PC-3 (cell line): Measurements from ENCODE around the gene CFAP53. TPM values are rescaled to one million over a fixed set of nuclear protein-coding genes. Genes with fewer than 3 reads are reported as not detected.
"Not testable (repeated sequence)": the region's sequence is repeated elsewhere in the genome, so short reads cannot be mapped to it uniquely, and the experiment has no call there.

Source experiments
- ATAC-seq: fragments of 200-7000 bp; cut with Tn5 transposase; 2 replicates; pipeline ENCODE4 v1.9.1; 2020; ENCODE audit warnings: mild to moderate bottlenecking, moderate library complexity
- BruUV-seq: library from RNA; stranded (reverse); fragments of 400-500 nt; replicated peaks from 2 replicates; lab custom pipeline; 2021; lab: Mats Ljungman, UMichigan
- CTCF ChIA-PET: fragments of 300-600 bp; sonication (Branson Sonifier 250); formaldehyde crosslinking; loops from one replicate; lab custom pipeline; 2022; ENCODE audit warnings: antibody characterized with exemption; lab: Charles Lee
- POLR2A ChIA-PET: fragments of 300-600 bp; sonication (Branson Sonifier 250); formaldehyde crosslinking; loops from one replicate; lab custom pipeline; 2022; ENCODE audit warnings: antibody characterized with exemption; ENCODE audit not compliant: unreplicated experiment; lab: Charles Lee
- DNase-seq: peaks from one replicate; pipeline ENCODE4 v3.0.0-alpha.2; 2015
- H2AFZ ChIP-seq: fragments of 300-600 bp; sonication (generic); 2 replicates; pipeline ENCODE4 v1.6.0; 2016; ENCODE audit warnings: antibody characterized with exemption, low read length
- H3F3A ChIP-seq: fragments of 300-600 bp; sonication (generic); one replicate; pipeline ENCODE4 v1.6.0; 2017; ENCODE audit warnings: antibody characterized with exemption, low read length, control low read depth, mild to moderate bottlenecking; ENCODE audit not compliant: unreplicated experiment
- H3K27ac ChIP-seq: fragments of 300-600 bp; sonication (generic); 2 replicates; pipeline ENCODE4 v1.5.1; 2016; ENCODE audit warnings: mild to moderate bottlenecking, low read length
- H3K27me3 ChIP-seq: fragments of 300-600 bp; sonication (generic); 2 replicates; pipeline ENCODE4 v1.6.1; 2016; ENCODE audit warnings: low read length, mixed read lengths
- H3K36me3 ChIP-seq: fragments of 300-600 bp; sonication (generic); 2 replicates; pipeline ENCODE4 v1.6.1; 2016; ENCODE audit warnings: low read depth, mixed run types, low read length, mixed read lengths
- H3K4me1 ChIP-seq: fragments of 300-600 bp; sonication (generic); 2 replicates; pipeline ENCODE4 v1.5.1; 2016; ENCODE audit warnings: low read length; ENCODE audit not compliant: insufficient read depth
- H3K4me2 ChIP-seq: fragments of 300-600 bp; sonication (generic); 2 replicates; pipeline ENCODE4 v1.6.0; 2016; ENCODE audit warnings: low read length
- H3K4me3 ChIP-seq: fragments of 300-600 bp; sonication (generic); 2 replicates; pipeline ENCODE4 v1.5.1; 2016; ENCODE audit warnings: mild to moderate bottlenecking, low read length, mixed read lengths
- H3K79me2 ChIP-seq: fragments of 300-600 bp; sonication (generic); 2 replicates; pipeline ENCODE4 v1.6.1; 2017; ENCODE audit warnings: low read length, mixed read lengths
- H3K9ac ChIP-seq: fragments of 300-600 bp; sonication (generic); 2 replicates; pipeline ENCODE4 v1.6.0; 2016; ENCODE audit warnings: mild to moderate bottlenecking, low read length
- H3K9me2 ChIP-seq: fragments of 300-600 bp; sonication (generic); replicated peaks from 2 replicates; pipeline ENCODE4 v1.6.1; 2016; ENCODE audit warnings: mixed run types, low read length, mixed read lengths
- H3K9me3 ChIP-seq: fragments of 300-600 bp; sonication (generic); 2 replicates; pipeline ENCODE4 v1.6.1; 2016; ENCODE audit warnings: low read length, mixed read lengths
- H4K20me1 ChIP-seq: fragments of 300-600 bp; sonication (generic); 2 replicates; pipeline ENCODE4 v1.6.1; 2016; ENCODE audit warnings: low read length, mixed read lengths
- EZH2 ChIP-seq: fragments of 300-600 bp; sonication (generic); IDR thresholded peaks from one replicate; pipeline ENCODE4 v1.6.1; 2017; ENCODE audit warnings: antibody characterized with exemption, mild to moderate bottlenecking, low read length; ENCODE audit not compliant: unreplicated experiment
- EZH2phosphoT487 ChIP-seq: fragments of 300-600 bp; sonication (generic); IDR thresholded peaks from 2 replicates; pipeline ENCODE4 v1.6.1; 2018; ENCODE audit warnings: mild to moderate bottlenecking, antibody characterized with exemption, low read length, borderline replicate concordance
- intact Hi-C: fragments of 100-400 bp; cut with micrococcal nuclease; formaldehyde crosslinking; loops from 2 replicates; pipeline ENCODE4 v1.9.0; 2023
- total RNA-seq: library from RNA; depleted of rRNA; stranded (reverse); fragments of >200 nt; gene quantifications from 2 replicates; pipeline ENCODE4 v1.2.3, GENCODE V29; 2014
- TF ChIP-seq, protein P1 (sequence below): fragments of 300-600 bp; sonication (generic); conservative IDR thresholded peaks from 2 replicates; pipeline ENCODE4 v1.5.1; 2017; ENCODE audit warnings: antibody characterized with exemption, low read depth, mild to moderate bottlenecking, low read length

Gene CFAP53
- total RNA-seq, 1 experiment from 2014 or later: not detected

DNA sequence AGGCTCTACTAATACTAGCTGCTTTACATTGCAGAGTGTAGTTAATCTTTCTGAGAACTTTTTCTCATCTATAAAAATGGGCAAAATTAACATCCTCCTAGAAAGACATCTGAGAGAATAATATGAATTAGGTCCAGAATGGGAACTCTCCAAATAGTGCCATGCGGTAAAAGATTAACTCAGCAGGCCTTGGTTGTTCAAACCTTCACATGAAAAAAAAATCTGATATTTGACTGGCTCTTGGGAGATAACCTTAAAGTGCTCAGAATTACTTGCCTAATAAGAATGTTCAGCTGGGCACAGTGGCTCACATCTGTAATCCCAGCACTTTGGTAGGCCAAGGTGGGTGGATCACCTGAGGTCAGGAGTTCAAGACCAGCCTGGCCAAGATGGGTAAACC lies 26.7 kb upstream of the CFAP53 start:
- H3K36me3 ChIP-seq: no peaks in the 10 kb centered on the region
- CTCF ChIA-PET: no interaction called here
- no peaks in the 10 kb centered on the region for H3K79me2 ChIP-seq
- POLR2A ChIA-PET: no interaction called here
- H3K9ac ChIP-seq: no peak overlapping the region
- no peak for TF ChIP-seq EZH2phosphoT487
- no peak for TF ChIP-seq EZH2
- TF ChIP-seq, protein P1, sequence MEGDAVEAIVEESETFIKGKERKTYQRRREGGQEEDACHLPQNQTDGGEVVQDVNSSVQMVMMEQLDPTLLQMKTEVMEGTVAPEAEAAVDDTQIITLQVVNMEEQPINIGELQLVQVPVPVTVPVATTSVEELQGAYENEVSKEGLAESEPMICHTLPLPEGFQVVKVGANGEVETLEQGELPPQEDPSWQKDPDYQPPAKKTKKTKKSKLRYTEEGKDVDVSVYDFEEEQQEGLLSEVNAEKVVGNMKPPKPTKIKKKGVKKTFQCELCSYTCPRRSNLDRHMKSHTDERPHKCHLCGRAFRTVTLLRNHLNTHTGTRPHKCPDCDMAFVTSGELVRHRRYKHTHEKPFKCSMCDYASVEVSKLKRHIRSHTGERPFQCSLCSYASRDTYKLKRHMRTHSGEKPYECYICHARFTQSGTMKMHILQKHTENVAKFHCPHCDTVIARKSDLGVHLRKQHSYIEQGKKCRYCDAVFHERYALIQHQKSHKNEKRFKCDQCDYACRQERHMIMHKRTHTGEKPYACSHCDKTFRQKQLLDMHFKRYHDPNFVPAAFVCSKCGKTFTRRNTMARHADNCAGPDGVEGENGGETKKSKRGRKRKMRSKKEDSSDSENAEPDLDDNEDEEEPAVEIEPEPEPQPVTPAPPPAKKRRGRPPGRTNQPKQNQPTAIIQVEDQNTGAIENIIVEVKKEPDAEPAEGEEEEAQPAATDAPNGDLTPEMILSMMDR: no peak
- H3K4me1 ChIP-seq: no peaks in the 10 kb centered on the region
- intact Hi-C loops: no loop called here
- no peaks in the 10 kb centered on the region for H3F3A ChIP-seq
- no TSS peak for BruUV-seq
- H3K4me2 ChIP-seq: no peak overlapping the region
- no peaks in the 10 kb centered on the region for H4K20me1 ChIP-seq
- H2AFZ ChIP-seq: no peak overlapping the region
- H3K9me3 ChIP-seq: no peaks in the 10 kb centered on the region
- ATAC-seq (no peak), DNase-seq (no peak)
- no peaks in the 10 kb centered on the region for H3K27me3 ChIP-seq
- no peak overlapping the region for H3K27ac ChIP-seq
- no peak overlapping the region for H3K4me3 ChIP-seq
- no peaks in the 10 kb centered on the region for H3K9me2 ChIP-seq

DNA sequence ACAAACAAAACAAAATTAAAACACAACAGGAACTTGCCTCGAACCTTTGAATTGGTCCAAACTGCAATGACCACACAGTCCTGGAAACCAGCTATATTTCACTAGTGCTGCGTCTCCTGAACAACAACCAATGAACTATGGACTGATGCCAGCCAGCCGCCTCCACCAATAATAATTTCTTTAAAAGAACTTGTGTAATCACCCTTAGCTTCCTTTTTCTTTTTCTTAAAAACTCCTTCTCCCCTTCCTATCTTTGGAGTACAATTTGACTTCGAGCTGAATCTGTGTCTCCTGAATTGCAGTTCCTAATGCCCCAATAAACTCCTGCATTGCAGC lies 22.8 kb upstream of the CFAP53 start:
- Histone ChIP-seq H3K4me1 (0 out of 2 replicates have a peak, but pooled peaks cover 6% of the 10 kb centered on the region), H3K79me2 (peaks cover 14% of the 10 kb centered on the region; the same call in 1 of the 2 replicates), H2AFZ (no peak overlapping the region), H4K20me1 (no peaks in the 10 kb centered on the region), H3K9me2 (no peaks in the 10 kb centered on the region), H3K4me2 (no peak overlapping the region), H3K27ac (no peak overlapping the region), H3K4me3 (no peak overlapping the region), H3K9ac (no peak overlapping the region), H3F3A (no peaks in the 10 kb centered on the region), H3K27me3 (no peaks in the 10 kb centered on the region), H3K9me3 (no peaks in the 10 kb centered on the region), H3K36me3 (no peaks in the 10 kb centered on the region)
- no TSS peak for BruUV-seq
- TF ChIP-seq EZH2 (no peak), EZH2phosphoT487 (no peak)
- TF ChIP-seq, protein P1: no peak
- ATAC-seq (no peak), DNase-seq (no peak)
- intact Hi-C loops: loop anchor here (5.0 kb wide), 2 partner anchors 68 to 88 kb away; partner anchors contain the start of gene SKA1
- ChIA-PET CTCF (no interaction called here), POLR2A (no interaction called here)

DNA sequence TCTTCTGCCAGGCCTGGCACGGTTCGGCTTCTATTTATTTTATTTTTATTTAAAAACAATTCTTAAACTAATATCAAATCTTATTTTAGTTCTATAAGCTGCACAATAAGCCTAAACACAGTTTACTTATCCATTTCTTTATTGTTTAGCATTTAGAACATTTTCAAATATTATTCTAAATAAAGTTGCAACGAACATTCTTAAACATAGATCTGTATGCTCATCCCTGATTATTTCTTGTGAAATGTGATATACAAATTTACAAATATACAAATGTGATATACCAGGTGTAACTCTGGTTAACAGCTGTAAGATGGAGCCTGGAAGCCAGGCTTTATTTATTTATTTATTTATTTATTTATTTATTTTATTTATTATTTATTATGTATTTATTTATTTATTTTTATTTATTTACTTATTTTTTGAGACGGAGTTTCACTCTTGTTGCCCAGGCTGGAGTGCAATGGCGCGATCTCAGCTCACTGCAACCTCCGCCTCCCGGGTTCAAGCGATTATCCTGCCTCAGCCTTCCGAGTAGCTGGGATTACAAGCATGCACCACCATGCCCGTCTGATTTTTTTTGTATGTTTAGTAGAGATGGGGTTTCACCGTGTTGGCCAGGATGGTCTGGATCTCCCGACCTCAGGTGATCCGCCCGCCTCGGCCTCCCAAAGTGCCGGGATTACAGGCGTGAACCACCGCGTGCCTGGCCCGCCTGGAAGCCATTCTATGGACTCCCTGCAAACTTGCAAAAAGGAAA lies 22.2 kb upstream of the CFAP53 start:
- DNase-seq, H3K9me3 ChIP-seq, H3K27me3 ChIP-seq, H3K4me1 ChIP-seq, CTCF ChIA-PET, H4K20me1 ChIP-seq, H3K9me2 ChIP-seq, BruUV-seq, POLR2A ChIA-PET, H3K27ac ChIP-seq, H3K36me3 ChIP-seq, H3F3A ChIP-seq, ATAC-seq: not testable (repeated sequence)
- intact Hi-C loops: loop anchor here (5.0 kb wide), 2 partner anchors 69 to 89 kb away; partner anchors contain the start of gene SKA1
- peak overlapping the region; percentile 69 for H3K4me2 ChIP-seq
- peak overlapping the region; percentile 81; the same call in 1 of the 2 replicates for H3K4me3 ChIP-seq
- H3K79me2 ChIP-seq: peaks cover 14% of the 10 kb centered on the region; the same call in 1 of the 2 replicates
- peak overlapping the region; percentile 81; the same call in 1 of the 2 replicates for H2AFZ ChIP-seq
- peak overlapping the region; percentile 27; the same call in 1 of the 2 replicates for H3K9ac ChIP-seq
